Measurements from ENCODE around the gene RP2.

RP2 gene

GRCh38 chrX:46823481-46823880 is 13.4 kb upstream of the RP2 start:
- TF ChIP-seq CTCF (IDR thresholded peaks at IDR 0.05; ENCODE audit: low read depth, low read length) = no peak
- no peak for DNase-seq (ENCODE audit: low read depth in 2 of 2)
- H3K4me3 ChIP-seq (replicated peaks in 1 of 2; ENCODE audit: low read depth in 2 of 2, low read length in 2 of 2) = no peak overlapping the region

- no peak overlapping the region for H3K4me3 ChIP-seq (replicated peaks in 1 of 2; ENCODE audit: low read depth in 2 of 2, low read length in 2 of 2)
- no peak for TF ChIP-seq CTCF (IDR thresholded peaks at IDR 0.05; ENCODE audit: low read depth, low read length)
- peak; percentile 29 to 66 for DNase-seq (ENCODE audit: low read depth in 2 of 2)
These were observed 5.0 kb upstream of the RP2 start for GRCh38 chrX:46831765-46832327.

DNA sequence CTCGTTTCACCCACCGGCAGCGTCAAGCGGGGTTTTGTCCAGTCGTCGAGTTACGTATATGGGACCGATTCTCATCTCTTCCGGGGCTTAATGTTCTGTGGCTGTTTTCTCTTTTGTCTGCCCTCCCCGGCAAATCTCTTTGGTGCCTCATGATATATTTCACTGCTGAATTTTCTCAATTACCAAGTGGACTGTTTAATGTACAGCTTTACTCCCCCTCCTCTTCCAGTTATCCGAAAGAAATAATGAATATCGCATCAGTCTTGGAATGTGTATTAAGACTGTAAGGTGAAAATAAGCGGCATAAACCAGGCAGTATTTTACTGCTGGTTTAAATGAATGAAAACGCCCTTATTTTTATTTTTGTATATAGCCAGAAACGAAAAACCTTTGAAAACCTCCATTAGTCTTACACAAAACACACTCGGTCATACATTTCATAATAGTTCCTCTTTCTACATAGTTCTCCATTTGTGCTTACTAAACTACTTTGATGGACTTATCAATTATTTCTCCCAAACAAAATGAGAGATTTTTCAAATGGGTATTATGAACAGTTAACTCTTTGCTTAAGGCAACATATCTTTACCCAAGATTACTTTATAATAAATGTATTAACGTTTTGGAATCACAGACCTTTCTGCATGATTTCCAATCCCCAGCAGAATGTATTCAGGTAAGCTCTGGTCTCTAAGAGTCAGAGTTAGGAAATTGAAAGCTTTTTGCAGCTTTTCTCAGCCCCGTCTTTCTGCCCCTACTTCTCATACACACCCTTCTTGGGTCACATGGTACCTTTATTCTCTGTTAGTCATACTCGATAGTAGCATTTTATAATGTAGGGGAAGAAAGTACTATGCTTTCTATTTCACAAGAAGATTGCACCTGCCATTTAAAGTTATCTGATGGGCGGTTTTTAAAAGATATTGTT is 979 bp downstream of the RP2 start:
- H3K4me3 ChIP-seq (replicated peaks in 1 of 2; ENCODE audit: low read depth in 2 of 2, low read length in 2 of 2) = peak overlapping the region; percentile 65 to 73
- TF ChIP-seq CTCF (IDR thresholded peaks at IDR 0.05; ENCODE audit: low read depth, low read length) = no peak
- peak; percentile 20 to 49 for DNase-seq (ENCODE audit: low read depth in 2 of 2)

DNA sequence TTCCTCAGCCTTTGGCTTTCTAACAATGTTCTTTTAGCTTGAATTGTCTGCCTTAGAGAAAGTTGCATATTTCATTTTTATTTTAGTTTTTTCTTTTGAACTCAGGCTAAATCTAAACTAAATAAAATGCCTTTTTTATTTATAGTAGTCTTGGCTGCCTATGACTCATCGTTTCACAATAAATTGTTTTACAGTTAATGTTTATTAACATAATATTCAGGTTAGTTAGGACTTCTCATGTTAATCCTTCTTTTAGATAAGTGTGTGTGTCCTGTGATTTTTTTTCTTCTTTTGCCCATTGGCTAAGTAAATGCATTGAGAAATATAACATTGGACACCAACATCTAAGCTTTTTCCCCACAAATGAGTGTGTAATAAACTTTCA is 1.6 kb downstream of the RP2 start:
- DNase-seq (ENCODE audit: low read depth in 2 of 2) = no peak
- peak overlapping the region; percentile 65 to 73 for H3K4me3 ChIP-seq (replicated peaks in 1 of 2; ENCODE audit: low read depth in 2 of 2, low read length in 2 of 2)
- TF ChIP-seq CTCF (IDR thresholded peaks at IDR 0.05; ENCODE audit: low read depth, low read length) = no peak

DNA sequence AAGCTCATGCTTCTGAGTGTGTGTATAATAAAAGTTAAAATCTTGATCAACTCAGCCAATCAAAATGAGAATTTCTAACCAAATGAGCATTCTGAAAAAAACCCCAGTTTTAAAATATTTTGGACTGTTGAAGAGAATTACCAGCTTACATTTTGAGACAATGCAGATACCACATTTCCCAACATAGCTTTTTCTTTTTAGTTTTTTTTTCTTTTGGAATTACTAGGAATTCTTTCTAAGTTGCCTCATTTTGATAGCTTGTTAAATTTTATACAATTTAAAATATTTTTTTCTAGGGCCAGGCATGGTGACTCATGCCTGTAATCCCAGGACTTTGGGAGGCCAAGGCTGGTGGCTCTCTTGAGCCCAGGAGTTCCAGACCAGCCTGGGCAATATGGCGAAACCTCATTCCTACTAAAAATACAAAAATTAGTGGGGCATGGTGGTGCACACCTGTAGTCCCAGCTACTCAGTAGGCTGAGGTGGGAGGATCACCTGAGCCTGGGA is 2.2 kb downstream of the RP2 start:
- DNase-seq (ENCODE audit: low read depth in 2 of 2) = no peak

DNA sequence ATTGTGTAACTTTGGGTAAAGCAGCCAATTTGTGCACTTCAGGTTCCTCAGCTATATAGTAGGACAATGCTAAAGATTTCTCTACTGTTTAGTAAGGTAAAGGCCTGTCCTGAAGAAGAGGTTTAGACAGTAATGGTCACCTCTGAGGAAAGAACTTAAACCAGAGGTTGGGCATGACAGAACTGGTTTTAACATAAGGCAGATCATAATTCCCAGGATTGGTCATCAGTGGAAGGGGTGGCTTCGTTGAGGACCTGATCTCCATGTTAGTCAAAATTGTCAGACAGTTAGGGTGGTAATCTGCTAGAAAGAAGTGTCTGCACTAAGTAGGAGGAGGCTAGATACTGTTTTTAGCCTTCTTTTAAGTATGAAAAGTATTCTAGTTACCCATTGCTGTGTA is 4.1 kb downstream of the RP2 start:
- no peak overlapping the region for H3K4me3 ChIP-seq (replicated peaks in 1 of 2; ENCODE audit: low read depth in 2 of 2, low read length in 2 of 2)
- no peak for DNase-seq (ENCODE audit: low read depth in 2 of 2)
- no peak for TF ChIP-seq CTCF (IDR thresholded peaks at IDR 0.05; ENCODE audit: low read depth, low read length)

More for the DNA sequence above, 2.2 kb downstream of the RP2 start:
- no peak for TF ChIP-seq CTCF (IDR thresholded peaks at IDR 0.05; ENCODE audit: low read depth, low read length)
- H3K4me3 ChIP-seq (replicated peaks in 1 of 2; ENCODE audit: low read depth in 2 of 2, low read length in 2 of 2) = no peak overlapping the region
